Measurements from ENCODE around the gene MICOS13. TPM values are rescaled to one million over a fixed set of nuclear protein-coding genes. Genes with fewer than 3 reads are reported as not detected.

MICOS13 gene
- total RNA-seq, 1 donor from 2014 or later = 30.0 TPM

GRCh38 chr19:5669212-5669611, 11.1 kb downstream of the MICOS13 start:
- no peak for DNase-seq (ENCODE audit: low read depth)
- TF ChIP-seq, protein P1, sequence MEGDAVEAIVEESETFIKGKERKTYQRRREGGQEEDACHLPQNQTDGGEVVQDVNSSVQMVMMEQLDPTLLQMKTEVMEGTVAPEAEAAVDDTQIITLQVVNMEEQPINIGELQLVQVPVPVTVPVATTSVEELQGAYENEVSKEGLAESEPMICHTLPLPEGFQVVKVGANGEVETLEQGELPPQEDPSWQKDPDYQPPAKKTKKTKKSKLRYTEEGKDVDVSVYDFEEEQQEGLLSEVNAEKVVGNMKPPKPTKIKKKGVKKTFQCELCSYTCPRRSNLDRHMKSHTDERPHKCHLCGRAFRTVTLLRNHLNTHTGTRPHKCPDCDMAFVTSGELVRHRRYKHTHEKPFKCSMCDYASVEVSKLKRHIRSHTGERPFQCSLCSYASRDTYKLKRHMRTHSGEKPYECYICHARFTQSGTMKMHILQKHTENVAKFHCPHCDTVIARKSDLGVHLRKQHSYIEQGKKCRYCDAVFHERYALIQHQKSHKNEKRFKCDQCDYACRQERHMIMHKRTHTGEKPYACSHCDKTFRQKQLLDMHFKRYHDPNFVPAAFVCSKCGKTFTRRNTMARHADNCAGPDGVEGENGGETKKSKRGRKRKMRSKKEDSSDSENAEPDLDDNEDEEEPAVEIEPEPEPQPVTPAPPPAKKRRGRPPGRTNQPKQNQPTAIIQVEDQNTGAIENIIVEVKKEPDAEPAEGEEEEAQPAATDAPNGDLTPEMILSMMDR (IDR thresholded peaks at IDR 0.05; ENCODE audit: insufficient read depth, low read length, severe bottlenecking) = no peak
- no peak for FAIRE-seq
- Histone ChIP-seq H3K36me3 (ENCODE audit: control insufficient read depth, insufficient read depth, low read length) (peaks cover 22% of the 10 kb centered on the region), H3K4me3 (ENCODE audit: low read depth, low read length) (no peak overlapping the region), H3K27me3 (ENCODE audit: control insufficient read depth, insufficient read depth, low read length) (no peaks in the 10 kb centered on the region)

- Histone ChIP-seq H3K36me3 (ENCODE audit: control insufficient read depth, insufficient read depth, low read length) (peaks cover 22% of the 10 kb centered on the region), H3K27me3 (ENCODE audit: control insufficient read depth, insufficient read depth, low read length) (no peaks in the 10 kb centered on the region), H3K4me3 (ENCODE audit: low read depth, low read length) (no peak overlapping the region)
- FAIRE-seq (no peak), DNase-seq (ENCODE audit: low read depth) (no peak)
- TF ChIP-seq, protein P1 (IDR thresholded peaks at IDR 0.05; ENCODE audit: insufficient read depth, low read length, severe bottlenecking) = no peak
These were observed 12.5 kb downstream of the MICOS13 start for GRCh38 chr19:5667751-5668271.

DNA sequence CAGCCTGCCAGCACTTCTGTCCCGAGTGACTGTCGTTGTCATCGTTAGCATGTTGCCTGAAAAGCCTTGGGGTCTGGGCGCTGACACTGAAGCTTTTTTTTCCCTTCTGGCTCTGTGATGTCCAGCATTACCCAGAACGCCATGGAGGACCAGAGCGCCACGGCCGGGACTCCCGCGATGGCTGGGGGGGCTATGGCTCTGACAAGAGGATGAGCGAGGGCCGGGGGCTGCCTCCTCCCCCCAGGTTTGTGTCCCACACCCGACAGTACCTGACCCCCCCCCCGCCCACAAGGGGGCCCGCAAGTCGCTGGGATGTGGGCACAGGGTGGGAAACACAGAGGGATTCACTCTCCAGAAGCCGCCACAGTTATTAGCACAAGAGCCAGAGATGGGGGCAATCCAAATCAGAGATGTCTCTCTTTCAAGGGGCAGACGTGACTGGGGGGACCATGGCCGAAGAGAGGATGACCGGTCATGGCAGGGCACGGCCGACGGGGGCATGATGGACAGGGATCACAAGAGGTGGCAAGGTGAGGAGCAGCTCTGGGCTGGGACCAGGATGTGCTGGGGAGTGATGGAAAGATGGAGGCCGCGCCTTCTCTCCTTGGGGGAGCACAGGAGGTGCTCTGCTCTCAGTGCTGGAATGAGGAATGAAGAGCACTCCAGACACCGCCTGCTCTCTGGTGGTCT, 13.2 kb downstream of the MICOS13 start:
- DNase-seq (ENCODE audit: low read depth) (no peak), FAIRE-seq (no peak)
- Histone ChIP-seq H3K27me3 (ENCODE audit: control insufficient read depth, insufficient read depth, low read length) (no peaks in the 10 kb centered on the region), H3K36me3 (ENCODE audit: control insufficient read depth, insufficient read depth, low read length) (peaks cover 23% of the 10 kb centered on the region), H3K4me3 (ENCODE audit: low read depth, low read length) (no peak overlapping the region)
- TF ChIP-seq, protein P1 (IDR thresholded peaks at IDR 0.05; ENCODE audit: insufficient read depth, low read length, severe bottlenecking) = no peak

DNA sequence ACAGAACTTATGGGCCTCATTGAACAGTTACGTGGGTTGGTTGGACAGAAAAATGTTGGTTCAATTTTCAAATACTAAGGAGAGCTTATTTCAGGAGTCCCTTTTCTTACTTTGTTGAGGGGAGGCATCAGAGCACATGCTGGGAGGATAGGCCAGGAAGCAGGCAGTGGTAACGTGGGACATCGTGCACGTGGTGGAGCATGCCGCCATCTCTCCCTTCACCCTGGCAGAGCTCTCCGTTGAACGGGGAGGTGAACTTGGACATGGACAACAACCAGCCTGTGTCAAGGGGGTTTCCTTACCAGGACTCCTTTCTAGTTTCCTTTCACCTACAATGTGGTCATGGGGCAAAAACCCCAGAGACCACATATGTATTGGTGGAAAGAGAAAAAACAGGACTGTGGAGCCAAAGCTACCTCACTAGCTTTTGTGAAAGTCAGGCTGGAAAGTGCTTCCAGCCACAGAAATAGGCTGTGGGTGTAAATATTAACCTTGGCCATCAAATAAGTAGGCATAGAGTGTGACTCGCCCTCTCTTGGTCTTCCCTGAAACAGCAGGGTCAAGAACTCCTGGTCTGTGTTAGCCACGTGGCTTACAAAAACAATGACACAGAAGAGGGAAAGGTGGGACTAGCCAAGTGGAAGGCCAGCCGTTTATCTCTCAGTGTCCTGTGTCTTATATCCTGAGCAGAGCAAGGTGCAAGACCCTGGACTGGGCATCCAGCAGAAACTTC, 14.4 kb downstream of the MICOS13 start:
- H3K36me3 ChIP-seq (ENCODE audit: control insufficient read depth, insufficient read depth, low read length) = peaks cover 27% of the 10 kb centered on the region
- DNase-seq (ENCODE audit: low read depth) = peak; percentile 34
- TF ChIP-seq, protein P1 (IDR thresholded peaks at IDR 0.05; ENCODE audit: insufficient read depth, low read length, severe bottlenecking) = peak; percentile 15
- H3K4me3 ChIP-seq (ENCODE audit: low read depth, low read length) = no peak overlapping the region
- FAIRE-seq = no peak
- no peaks in the 10 kb centered on the region for H3K27me3 ChIP-seq (ENCODE audit: control insufficient read depth, insufficient read depth, low read length)

- no peaks in the 10 kb centered on the region for H3K27me3 ChIP-seq (ENCODE audit: control insufficient read depth, insufficient read depth, low read length)
- H3K36me3 ChIP-seq (ENCODE audit: control insufficient read depth, insufficient read depth, low read length) = peaks cover 30% of the 10 kb centered on the region
- FAIRE-seq (peak; percentile 93), DNase-seq (ENCODE audit: low read depth) (no peak)
- TF ChIP-seq, protein P1 (IDR thresholded peaks at IDR 0.05; ENCODE audit: insufficient read depth, low read length, severe bottlenecking) = no peak
- no peak overlapping the region for H3K4me3 ChIP-seq (ENCODE audit: low read depth, low read length)
These were observed 15.8 kb downstream of the MICOS13 start for GRCh38 chr19:5664515-5664914.
